ENCODE data around the gene NKAIN2. TPM values are rescaled to one million over a fixed set of nuclear protein-coding genes. Genes with fewer than 3 reads are reported as not detected.

The NKAIN2 gene
- total and polyA plus RNA-seq, 9 of the 15 experiments (the other 6 are each of a cell fraction or from before 2014, with no cell fraction given): not detected

DNA sequence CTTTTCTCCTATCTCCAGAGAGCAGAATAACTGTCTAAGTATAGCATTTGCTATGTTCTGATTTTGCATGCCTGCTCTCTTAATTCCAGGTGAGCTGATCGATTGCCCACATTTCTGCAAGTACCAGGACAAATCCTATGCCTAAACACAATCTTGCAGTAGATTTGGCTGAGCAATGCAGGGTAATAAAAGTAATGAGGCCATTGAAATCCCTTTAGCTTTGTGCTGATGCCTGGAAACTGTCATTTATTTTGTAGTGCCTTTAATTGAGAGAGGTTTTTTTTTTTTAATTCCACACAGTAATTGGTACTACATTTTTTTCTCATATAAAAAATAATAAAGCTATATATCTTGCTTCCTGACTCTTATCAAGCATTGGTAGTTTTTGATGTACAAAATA lies 252.3 kb downstream of the NKAIN2 start (continued):
- TF ChIP-seq ZBTB43 (CRISPR knock-in tag; IDR thresholded peaks at IDR 0.05): no peak
- TF ChIP-seq, protein P1, sequence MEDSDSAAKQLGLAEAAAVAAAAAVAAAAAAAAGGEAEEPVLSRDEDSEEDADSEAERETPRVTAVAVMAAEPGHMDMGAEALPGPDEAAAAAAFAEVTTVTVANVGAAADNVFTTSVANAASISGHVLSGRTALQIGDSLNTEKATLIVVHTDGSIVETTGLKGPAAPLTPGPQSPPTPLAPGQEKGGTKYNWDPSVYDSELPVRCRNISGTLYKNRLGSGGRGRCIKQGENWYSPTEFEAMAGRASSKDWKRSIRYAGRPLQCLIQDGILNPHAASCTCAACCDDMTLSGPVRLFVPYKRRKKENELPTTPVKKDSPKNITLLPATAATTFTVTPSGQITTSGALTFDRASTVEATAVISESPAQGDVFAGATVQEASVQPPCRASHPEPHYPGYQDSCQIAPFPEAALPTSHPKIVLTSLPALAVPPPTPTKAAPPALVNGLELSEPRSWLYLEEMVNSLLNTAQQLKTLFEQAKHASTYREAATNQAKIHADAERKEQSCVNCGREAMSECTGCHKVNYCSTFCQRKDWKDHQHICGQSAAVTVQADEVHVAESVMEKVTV (CRISPR knock-in tag; IDR thresholded peaks at IDR 0.05): no peak
- TF ChIP-seq, protein P2, sequence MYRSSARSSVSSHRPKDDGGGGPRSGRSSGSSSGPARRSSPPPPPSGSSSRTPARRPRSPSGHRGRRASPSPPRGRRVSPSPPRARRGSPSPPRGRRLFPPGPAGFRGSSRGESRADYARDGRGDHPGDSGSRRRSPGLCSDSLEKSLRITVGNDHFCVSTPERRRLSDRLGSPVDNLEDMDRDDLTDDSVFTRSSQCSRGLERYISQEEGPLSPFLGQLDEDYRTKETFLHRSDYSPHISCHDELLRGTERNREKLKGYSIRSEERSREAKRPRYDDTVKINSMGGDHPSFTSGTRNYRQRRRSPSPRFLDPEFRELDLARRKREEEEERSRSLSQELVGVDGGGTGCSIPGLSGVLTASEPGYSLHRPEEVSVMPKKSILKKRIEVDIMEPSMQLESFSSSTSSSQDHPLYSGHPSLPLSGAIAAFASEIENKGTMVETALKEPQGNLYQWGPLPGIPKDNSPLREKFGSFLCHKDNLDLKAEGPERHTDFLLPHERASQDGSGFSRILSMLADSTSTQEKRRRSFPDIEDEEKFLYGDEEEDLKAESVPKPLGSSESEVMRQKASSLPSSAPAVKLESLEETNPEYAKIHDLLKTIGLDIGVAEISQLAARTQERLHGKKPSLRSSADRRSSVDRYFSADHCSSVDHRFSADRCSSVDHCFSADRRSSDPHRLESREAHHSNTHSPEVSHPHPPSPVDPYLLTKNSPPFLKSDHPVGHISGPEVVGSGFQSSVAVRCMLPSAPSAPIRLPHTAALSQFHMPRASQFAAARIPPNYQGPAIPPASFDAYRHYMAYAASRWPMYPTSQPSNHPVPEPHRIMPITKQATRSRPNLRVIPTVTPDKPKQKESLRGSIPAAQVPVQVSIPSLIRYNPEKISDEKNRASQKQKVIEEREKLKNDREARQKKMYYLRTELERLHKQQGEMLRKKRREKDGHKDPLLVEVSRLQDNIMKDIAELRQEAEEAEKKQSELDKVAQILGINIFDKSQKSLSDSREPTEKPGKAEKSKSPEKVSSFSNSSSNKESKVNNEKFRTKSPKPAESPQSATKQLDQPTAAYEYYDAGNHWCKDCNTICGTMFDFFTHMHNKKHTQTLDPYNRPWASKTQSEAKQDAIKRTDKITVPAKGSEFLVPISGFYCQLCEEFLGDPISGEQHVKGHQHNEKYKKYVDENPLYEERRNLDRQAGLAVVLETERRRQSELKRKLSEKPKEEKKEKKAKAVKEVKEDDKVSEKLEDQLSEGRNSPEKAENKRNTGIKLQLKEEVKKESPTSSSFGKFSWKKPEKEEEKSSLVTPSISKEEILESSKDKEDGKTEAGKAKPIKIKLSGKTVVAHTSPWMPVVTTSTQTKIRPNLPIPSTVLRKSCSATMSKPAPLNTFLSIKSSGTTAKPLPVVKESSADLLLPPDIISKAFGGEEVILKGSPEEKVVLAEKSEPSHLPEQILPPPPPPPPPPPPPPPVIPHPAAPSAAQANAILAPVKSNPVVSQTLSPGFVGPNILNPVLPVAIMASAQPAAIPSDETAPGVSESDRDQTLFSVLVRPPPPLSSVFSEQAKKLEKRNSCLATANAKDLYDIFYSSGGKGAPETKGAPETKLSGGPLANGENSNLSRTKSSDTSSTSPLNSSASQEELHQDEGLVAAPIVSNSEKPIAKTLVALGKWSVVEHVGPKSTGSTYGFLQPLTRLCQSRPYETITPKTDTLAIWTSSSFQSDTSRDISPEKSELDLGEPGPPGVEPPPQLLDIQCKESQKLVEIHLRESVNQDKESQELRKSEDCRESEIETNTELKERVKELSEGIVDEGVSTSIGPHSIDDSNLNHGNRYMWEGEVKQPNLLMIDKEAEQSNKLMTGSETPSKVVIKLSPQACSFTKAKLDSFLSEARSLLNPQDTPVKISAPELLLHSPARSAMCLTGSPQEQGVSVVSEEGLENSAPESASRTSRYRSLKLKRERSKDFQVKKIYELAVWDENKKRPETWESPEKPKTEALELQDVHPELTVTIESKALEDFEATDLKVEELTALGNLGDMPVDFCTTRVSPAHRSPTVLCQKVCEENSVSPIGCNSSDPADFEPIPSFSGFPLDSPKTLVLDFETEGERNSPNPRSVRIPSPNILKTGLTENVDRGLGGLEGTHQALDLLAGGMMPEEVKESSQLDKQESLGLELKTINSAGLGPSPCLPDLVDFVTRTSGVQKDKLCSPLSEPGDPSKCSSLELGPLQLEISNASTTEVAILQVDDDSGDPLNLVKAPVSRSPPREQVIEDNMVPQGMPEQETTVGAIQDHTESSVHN (IDR thresholded peaks at IDR 0.05; ENCODE audit: borderline replicate concordance in 1 of 2, low read depth in 1 of 2): no peak
- no peak for TF ChIP-seq DACH1 (IDR thresholded peaks at IDR 0.05; ENCODE audit: partially characterized antibody)
- TF ChIP-seq KLF6 (CRISPR knock-in tag; IDR thresholded peaks at IDR 0.05; ENCODE audit: borderline replicate concordance): no peak
- no peak for TF ChIP-seq ZFP30 (CRISPR knock-in tag; IDR thresholded peaks at IDR 0.05; ENCODE audit: borderline replicate concordance)
- TF ChIP-seq MXI1 (IDR thresholded peaks at IDR 0.05; ENCODE audit: low read depth, low read length): no peak
- no peak for TF ChIP-seq CHD1 (IDR thresholded peaks at IDR 0.05; ENCODE audit: low read length)
- no peak for TF ChIP-seq ZNF77 (CRISPR knock-in tag; IDR thresholded peaks at IDR 0.05)
